Stimulated activated CD8-positive, alpha-beta memory T cell treated with anti-CD3 and anti-CD28 coated beads, Interleukin-15, amount 100 ng/mL, for 48 hours (primary cell): ENCODE data around the gene SLC32A1.

Experiments
- DNase-seq, 2 donors: peaks; one replicate each; pipeline ENCODE4 v3.0.0-alpha.2; 2020; ENCODE audit warnings: low read depth in 2 of 2

The SLC32A1 gene

DNA sequence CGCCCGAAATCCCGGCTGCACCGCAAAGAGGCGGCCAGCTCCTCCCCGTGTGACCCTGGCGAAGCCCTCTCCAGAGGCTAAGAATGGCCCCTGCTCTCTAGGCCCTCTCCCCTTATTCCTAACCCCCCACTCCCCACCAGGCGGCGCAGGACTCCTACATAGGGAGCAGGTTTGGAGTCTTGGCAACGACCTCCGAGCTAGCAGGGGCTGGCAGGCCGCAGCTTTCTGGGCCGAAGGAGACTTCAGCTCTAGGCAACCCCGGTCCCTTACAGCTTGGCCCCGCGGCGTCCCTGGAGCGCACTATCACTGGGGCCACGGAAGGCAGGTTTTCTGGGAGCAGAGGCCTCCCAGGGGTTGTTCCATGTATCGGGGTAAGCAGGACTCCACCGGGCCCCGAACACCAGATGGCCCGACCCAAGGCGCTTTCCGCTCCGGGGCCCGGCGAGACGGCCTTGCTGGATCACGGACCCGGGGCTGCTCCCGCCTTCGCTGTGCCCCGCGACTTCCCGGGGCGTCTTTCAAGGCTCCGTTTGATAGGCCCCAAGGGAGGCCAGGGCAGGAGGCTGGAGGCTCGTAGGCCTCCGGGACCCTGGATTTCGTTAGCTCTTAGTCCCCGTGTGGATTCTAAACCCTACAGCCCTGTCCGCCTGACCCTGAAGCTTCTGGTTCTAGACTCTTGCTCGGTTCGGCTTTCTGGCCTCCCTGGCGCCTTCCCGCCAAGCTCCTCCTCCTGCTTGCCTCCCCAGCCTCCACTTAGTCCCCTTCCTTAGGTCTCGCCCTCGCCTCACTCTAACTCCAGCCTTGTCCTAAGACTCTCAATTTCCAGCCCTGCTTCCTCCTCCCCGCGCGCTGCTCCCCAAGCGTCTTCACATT, 1.9 kb downstream of the SLC32A1 start:
- no peak for DNase-seq

DNA sequence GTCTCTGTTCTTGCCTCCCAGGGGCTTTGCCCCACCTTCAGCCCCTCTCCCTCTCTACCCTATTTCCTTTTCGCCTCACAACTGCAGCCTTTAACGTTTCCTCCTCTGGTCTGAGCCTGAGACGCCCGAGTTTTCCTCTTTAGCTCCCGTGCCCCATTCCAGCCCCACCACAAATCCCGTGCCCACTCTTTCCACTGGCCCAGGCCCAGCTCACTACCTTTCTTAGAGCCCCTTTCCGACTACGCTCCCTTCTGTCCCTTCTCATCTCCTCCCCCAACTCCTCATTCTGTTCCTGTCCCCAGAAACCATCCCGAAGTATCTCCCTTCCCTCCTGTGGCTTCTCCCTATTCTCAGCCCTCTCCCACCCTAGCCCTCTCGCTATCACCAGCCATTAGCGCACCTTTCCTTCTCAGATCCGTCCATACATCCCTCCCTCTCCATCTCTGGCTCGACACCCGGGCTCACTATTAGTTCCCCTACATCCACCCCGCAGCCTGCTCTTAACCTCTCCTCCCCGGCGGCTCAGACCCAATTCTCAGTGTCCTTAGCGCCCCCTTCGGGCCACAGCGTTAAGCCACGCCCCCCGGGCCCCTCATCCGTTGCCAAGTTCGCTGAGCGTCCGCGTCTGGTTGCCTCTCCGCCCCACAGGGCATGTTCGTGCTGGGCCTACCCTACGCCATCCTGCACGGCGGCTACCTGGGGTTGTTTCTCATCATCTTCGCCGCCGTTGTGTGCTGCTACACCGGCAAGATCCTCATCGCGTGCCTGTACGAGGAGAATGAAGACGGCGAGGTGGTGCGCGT, 2.7 kb downstream of the SLC32A1 start:
- DNase-seq: peak; percentile 64 to 73

DNA sequence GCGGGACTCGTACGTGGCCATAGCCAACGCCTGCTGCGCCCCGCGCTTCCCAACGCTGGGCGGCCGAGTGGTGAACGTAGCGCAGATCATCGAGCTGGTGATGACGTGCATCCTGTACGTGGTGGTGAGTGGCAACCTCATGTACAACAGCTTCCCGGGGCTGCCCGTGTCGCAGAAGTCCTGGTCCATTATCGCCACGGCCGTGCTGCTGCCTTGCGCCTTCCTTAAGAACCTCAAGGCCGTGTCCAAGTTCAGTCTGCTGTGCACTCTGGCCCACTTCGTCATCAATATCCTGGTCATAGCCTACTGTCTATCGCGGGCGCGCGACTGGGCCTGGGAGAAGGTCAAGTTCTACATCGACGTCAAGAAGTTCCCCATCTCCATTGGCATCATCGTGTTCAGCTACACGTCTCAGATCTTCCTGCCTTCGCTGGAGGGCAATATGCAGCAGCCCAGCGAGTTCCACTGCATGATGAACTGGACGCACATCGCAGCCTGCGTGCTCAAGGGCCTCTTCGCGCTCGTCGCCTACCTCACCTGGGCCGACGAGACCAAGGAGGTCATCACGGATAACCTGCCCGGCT, 3.4 kb downstream of the SLC32A1 start:
- DNase-seq: no peak

DNA sequence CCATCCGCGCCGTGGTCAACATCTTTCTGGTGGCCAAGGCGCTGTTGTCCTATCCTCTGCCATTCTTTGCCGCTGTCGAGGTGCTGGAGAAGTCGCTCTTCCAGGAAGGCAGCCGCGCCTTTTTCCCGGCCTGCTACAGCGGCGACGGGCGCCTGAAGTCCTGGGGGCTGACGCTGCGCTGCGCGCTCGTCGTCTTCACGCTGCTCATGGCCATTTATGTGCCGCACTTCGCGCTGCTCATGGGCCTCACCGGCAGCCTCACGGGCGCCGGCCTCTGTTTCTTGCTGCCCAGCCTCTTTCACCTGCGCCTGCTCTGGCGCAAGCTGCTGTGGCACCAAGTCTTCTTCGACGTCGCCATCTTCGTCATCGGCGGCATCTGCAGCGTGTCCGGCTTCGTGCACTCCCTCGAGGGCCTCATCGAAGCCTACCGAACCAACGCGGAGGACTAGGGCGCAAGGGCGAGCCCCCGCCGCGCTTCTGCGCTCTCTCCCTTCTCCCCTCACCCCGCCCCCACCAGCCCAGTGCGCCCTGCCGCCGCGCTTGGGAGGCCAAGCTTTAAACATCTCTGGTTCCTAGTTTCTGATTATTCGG, 4.0 kb downstream of the SLC32A1 start:
- DNase-seq: no peak

DNA sequence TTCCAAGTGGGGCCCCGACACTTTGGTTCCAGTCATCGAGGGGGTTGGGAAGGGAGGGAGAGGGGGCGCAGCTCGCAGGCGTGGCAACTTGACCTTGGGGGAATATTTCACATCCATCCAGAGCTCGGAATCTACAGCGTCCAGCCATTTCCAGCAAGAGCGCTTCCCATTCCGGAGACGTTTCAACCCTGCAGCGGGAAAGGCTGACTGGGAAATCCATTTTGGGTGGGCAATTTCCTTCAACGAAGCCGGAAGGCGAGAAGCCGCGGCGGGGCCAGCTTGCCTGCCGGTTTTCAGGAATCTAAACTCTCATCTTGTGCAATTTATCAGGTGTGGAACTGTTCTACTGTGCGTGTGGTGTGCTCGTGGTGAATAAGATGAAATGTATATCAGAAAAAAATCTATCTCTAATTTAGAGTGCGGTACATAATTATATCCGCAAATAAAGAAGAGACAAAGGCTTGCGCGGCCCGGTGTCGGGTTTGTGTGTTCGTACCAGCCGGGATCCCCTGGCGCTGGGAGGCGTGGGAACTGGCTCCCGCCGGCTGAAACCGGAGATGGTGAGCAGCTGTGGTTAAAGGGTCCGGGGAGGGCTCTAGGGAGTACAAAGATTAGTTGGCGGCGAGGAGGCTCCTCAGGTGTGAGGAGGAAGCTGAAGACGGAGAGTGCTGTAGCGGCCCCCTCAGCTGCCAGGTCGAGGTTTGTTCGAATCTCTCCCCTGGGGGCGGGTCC, 4.8 kb downstream of the SLC32A1 start:
- DNase-seq: no peak

DNA sequence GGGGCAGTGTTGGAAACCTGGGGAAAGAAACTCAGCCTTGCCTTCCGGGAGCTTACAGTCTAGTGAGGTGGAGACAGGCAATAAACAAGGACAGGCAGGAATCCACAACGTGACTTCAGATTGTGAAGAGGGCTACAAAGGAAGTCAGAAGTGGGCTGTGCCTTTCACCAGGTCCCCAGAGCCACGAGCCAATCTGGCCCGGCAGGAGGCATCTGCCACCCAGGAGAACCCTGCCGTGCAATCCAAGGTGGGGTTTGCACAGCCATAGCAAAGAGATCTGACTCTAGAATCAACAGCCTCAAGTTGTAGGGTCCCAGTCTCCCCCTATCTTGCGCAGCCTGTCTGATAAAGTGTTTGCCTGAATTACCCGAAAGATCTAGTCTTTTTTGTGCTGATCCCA, 5.5 kb downstream of the SLC32A1 start:
- DNase-seq: no peak

DNA sequence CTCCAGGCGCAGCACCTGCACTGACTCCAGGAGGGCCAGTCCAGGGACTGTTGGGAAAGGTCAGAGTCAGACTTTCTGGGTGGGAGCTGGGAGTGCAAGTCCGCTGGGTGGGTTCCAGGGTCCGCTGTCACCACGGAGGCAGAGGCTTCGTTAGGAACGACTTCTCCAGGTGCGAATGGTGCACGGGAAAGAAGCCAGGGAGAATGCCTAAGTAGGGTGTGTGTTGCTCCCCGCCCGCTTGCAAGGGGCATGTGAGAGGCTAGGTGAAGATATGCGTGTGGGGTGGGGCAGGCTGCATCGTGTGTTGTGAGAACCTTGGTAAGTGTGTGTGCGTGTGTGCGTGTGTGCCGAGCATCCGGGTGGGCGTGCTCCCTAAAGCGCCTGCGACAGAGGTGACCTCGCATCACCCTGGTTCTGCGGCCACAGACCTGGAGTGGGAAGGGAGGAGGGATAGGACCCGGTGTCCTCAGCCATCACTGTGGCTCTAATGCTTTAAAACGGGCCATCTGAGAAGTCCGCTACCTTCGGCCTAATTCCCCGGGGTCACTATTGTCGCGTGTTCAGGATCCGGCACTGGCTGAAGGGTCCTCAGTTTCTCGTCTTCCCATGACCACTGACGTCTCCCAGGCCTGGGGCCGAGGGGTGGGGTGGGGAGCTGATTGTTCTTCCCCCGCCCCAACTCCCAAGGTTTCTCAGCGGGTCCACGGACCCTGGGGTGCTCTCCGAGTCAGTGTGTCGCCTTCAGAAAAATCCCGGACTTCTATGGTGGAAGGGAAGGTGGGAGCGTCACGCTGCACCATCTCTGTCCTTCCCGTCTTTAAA, 6.1 kb downstream of the SLC32A1 start:
- no peak for DNase-seq

DNA sequence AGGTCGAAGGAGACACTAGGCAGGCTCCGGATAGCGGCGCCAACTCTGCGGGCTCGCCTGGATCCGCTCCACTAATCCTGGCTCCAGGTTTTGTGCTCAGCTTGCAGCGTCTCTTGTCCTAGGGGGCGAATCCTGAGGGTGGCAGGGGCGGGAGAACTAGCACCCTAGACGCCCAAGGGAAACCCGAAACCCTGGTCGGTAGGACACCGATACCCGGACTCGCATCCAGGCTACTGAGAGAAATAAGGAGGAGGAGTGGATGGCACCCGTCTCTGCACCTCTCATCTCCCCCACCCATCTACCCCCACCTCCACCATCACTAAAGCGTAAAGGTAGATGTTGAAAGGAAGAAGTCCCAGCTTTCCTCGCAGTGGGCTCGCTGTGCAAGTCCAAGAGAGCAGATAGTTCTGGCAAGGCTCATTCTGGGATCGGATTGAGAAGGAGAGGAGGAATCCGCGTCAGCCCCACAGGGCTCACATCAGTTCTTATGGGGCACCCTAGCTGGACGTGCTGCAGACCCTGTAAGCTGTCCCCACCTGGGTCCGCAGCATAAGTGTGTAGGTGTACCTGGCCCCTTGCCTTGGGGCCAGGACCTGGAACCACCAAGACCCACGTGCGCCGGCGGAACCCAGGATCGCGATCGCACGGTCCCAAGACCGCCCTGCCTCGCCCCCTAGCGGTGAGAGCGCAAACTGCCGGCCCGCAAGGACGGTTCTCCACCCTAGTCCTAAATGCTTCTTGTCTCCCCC, 6.9 kb downstream of the SLC32A1 start:
- DNase-seq: peak; percentile 55 to 63

DNA sequence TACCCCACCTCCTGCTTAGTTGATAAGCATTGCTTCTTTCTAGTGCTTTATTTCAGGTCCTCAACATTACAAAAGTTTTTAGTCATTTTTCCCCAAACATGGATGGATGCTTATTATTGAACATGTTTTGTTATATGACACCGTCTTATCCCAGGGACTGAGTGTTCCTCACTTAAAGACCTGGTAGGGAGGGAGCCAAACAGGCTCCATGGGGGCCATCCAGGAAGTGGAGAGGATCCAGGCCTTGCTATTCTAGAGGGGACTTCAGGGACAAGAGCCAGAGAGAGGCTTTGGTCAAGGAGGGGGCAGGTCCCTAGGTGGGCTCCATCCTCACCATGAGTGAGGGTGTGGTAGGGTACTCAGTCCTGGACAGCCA, 7.4 kb downstream of the SLC32A1 start:
- DNase-seq: no peak

DNA sequence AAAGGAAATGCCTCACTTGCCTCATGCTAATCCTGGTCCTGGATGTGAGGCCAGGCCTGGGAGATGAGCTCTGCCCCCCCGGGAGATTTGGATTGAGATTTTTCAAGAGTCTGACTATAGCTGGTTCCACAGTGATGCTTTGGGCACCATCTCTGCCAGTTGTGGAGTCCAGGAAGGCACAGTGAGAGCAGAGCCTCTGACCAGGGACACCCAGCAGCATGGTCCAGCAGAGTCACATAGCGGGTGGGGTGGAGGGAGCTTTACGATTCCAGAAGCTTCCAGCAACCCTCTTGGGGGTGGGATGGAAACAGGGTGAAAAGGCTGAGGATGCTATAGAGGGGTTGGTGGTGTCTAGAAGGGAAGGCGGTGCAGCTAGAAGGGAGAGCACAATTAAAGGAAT, 8.7 kb downstream of the SLC32A1 start:
- DNase-seq: no peak

DNA sequence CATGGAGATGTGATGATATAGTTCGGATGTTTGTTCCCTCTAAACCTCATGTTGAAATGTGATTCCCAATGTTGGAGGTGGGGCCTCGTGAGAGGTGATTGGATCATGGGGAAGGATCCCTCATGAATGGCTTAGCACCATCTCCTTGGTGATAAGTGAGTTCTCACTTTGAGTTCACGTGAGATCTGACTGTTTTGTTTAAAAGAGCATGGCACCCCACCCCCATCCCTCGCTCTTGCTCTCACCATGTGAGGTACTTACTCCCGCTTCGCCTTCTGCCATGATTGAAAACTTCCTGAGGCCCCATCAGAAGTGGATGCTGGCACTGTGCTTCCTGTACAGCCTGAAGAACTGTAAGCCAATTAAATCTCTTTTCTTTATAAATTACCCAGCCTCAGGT, 10.9 kb downstream of the SLC32A1 start:
- no peak for DNase-seq

DNA sequence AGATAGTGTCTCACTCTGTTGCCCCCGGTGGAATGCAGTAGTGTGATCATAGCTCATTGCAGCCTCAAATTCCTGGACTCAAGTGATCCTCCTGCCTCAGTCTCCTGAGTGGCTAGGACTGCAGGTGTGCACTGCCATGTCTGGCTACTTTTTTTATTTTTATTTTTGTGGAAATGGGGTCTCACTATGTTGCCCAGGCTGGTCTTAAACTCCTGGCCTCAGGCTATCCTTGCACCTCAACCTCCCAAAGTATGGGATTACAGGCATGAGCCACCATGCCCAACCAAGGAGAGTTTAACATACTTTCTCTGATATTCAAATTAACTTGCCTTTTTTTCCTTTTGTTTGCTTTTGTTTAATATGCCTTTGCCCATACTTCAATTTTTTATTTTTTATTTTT, 13.6 kb downstream of the SLC32A1 start:
- DNase-seq: no peak

DNA sequence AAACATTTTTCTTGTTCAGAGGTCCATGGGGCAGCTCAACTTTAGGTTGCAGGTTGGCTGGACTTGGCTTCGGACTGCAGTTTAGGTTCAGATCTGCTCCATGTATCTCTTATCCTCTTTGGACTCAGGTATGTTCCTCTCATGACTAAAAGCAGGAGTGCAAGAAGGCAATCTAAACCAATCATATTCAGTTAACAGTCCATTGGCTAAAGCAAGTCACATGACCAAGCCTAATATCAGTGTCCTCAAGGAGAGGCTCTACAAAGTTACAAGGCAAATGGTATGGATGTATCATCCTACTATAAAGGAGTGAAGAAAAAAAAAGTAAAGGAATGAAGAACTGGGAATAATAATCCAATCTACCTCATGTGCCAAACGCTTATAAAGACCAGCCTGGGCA, 21.5 kb downstream of the SLC32A1 start:
- DNase-seq: no peak

DNA sequence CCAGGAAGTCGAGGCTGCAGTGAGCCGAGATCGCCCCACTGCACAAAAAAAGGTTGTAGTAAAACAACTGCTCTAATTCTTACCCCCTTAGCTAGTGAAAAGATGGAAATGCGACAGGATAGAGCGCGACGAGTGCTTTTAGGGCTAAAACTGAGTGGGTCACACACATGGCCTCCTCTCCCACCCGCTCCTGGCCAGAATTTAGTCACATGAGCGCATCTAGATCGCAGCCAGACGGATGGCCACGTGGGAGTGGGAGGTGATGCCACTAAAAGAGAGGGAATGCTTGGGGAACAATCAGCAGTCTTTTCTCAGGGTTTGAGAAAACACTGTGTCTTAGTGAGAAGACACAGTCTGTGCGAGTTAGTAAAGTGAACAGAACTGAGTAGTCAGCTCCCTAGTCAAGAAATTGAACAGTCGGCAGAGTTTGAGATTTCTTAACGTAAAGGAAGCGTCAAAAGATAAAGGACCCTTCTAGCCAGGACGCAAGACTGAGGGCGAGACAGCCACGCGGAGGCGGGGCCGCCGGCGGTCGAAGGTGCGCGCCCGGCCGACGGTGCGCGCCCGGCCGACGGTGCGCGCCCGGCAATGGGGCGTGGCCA, 23.3 kb downstream of the SLC32A1 start:
- no peak for DNase-seq

DNA sequence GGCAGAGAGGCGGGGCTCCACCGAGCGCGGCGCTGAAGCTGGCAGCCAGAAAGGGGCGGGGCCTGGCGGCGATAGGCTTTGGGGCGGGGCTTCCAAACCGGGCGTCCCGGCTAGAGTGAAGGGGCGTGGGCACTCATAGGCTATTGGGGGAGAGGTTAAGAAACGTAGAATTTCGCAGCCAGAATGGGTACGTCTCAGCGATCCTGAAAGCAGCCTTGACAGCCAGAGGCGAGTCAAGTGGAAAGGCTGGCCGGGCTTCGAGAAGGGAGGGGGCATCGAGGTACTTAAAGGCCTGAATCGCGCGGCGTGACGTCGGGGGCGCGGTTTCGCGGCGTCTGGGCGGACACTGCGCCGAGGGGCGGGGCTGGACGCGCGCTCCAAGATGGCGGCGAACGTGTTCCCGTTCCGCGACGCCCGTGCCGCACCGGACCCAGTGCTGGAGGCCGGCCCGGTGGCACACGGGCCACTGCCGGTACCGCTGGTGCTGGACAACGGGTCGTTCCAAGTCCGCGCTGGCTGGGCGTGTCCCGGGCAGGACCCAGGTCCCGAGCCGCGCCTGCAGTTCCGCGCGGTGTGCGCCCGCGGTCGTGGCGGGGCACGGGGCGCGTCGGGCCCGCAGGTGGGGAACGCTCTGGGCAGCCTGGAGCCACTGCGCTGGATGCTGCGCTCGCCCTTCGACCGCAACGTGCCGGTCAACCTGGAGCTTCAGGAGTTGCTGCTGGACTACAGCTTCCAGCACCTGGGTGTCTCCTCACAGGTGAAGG, 24.0 kb downstream of the SLC32A1 start, which contains the start of gene ACTR5:
TSS of gene ACTR5 (plus strand) at position 364 of the 764 bp plus-strand sequence. CDS start at position 383, 19 bp downstream.
- peak; percentile 90 to 92 for DNase-seq

DNA sequence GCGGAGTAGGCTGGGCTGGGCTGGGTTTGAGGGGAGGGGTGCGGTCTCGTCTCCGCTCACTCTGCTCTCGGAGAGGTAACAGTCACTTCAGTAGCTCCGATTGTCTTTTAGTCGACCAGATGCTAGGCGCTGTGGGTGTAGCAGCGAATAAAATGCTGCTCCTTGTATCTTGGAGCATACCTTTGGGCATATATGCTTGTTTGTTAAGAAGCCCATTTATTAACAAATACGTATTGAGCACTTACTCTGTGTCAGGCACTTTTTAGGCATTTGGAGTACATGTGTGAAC, 24.5 kb downstream of the SLC32A1 start:
- peak in 1 of 2 donors; percentile 44 for DNase-seq

DNA sequence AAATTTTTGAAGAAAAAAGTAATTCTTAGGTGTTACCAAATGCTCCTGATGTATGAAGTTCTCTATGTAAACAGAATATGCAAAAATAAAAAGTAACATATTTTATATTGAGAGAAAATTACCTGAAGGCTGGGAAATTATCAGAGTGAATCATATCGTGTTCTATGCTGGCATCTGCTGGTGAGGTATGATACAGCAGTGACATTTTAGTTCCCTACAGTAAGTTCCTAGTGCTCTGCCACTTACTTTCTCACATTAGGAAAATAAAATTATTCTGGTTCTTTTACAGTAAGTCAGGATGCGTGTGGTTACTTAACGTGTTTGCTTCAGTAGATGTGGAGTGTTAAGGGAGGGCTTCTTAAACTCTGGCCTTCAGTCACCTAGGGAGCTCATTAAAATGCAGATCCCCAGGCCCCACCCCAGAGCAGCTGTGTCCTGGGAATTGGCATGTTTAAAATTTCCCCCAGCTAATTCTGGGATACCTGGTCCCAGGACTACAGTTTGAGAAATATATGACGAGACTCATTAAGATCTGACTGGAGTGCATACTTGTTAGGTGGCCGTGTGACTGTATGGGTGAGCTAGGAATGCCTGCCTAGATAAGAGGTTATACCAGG, 27.2 kb downstream of the SLC32A1 start:
- no peak for DNase-seq

DNA sequence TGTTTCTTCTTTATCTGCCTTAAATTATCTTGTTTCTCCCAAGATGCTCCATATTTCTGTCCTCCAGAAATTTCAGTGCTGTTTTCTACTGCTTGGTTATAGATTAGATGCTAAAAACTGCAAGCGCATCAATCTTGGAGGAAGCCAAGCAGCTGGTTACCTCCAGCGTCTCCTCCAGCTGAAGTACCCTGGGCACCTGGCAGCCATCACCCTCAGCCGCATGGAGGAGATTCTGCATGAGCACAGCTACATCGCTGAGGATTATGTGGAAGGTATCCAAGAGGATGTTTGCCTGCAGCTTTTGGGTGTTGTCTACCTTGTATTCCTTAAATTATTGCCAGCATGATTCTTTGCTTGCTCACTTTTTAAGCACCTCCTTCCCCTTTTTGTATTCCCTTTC, 27.7 kb downstream of the SLC32A1 start:
- DNase-seq: no peak
